HEK293T (cell line): ENCODE measurements around the gene KCNQ2.

Experiments used
- BHLHE40 ChIP-seq: fragments of 450-650 bp; IDR thresholded peaks from 2 replicates; pipeline ENCODE4 v1.6.1; 2016; ENCODE audit warnings: mild to moderate bottlenecking, moderate library complexity, borderline replicate concordance
- ELF4 ChIP-seq: fragments of 450-650 bp; IDR thresholded peaks from 2 replicates; pipeline ENCODE4 v1.6.1; 2017; ENCODE audit warnings: antibody characterized with exemption
- SP1 ChIP-seq: fragments of 450-650 bp; IDR thresholded peaks from 2 replicates; pipeline ENCODE4 v1.6.1; 2017
- ZNF384 ChIP-seq: fragments of 450-650 bp; IDR thresholded peaks from 2 replicates; pipeline ENCODE4 v1.6.1; 2016

GRCh38 chr20:63369024-63369530 lies 103.4 kb downstream of the KCNQ2 start:
- TF ChIP-seq ZNF384 = no peak
- TF ChIP-seq BHLHE40 = no peak
- TF ChIP-seq ELF4 = no peak
- TF ChIP-seq SP1 = no peak
